ENCODE data around the gene NR2C1.

The NR2C1 gene

DNA sequence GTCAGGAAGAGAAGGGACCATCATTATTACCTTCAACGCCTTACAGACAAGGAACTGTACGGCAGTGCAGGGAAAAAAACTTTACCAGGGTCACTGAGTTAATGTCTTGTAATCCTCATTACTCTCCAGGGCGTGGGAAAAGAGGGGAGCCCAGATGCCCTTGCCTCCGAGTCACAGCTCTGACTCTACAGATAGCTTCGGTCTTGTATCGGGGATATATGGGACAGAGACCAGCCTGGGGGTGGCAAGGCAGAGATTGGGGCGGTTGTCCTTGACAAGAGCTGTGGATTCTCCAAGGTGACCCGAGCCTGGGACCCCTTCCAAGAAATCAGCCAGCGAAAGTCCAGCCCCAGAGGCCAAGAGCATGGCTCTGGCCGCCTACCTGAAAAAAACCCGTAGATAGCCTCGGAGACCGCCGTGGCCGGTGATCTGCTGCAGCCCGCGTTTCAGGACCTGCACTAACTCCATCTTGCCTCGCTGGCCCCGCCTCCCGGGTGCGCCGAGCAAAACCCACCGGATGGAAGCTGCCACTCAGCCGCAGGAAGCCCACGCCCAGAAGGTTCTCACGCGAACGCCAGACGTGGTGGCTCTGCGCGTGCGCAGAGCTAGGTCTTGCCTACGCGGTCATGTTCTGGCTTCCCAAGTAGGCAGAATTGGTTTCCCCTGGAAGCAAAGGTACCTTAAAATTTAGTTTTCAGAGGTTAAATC is 70.1 kb downstream of the NR2C1 start, which contains the start of gene NDUFA12:
TSS of gene NDUFA12 (minus strand) at position 485 of the 708 bp plus-strand sequence. CDS start at position 468, 17 bp downstream.
- TF ChIP-seq, protein P1, sequence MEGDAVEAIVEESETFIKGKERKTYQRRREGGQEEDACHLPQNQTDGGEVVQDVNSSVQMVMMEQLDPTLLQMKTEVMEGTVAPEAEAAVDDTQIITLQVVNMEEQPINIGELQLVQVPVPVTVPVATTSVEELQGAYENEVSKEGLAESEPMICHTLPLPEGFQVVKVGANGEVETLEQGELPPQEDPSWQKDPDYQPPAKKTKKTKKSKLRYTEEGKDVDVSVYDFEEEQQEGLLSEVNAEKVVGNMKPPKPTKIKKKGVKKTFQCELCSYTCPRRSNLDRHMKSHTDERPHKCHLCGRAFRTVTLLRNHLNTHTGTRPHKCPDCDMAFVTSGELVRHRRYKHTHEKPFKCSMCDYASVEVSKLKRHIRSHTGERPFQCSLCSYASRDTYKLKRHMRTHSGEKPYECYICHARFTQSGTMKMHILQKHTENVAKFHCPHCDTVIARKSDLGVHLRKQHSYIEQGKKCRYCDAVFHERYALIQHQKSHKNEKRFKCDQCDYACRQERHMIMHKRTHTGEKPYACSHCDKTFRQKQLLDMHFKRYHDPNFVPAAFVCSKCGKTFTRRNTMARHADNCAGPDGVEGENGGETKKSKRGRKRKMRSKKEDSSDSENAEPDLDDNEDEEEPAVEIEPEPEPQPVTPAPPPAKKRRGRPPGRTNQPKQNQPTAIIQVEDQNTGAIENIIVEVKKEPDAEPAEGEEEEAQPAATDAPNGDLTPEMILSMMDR (IDR thresholded peaks at IDR 0.05; ENCODE audit: insufficient read depth, low read length, poor library complexity, severe bottlenecking), result no peak

GRCh38 chr12:95002754-95003153 is 70.7 kb downstream of the NR2C1 start:
- TF ChIP-seq, protein P1 (IDR thresholded peaks at IDR 0.05; ENCODE audit: insufficient read depth, low read length, poor library complexity, severe bottlenecking), result no peak
- Histone ChIP-seq H3K36me3 (ENCODE audit: control insufficient read depth, insufficient read depth, low read length) (no peaks in the 10 kb centered on the region; the same call in 1 of the 2 replicates), H3K4me3 (replicated peaks; ENCODE audit: low read depth, low read length) (peak overlapping the region; percentile 82), H3K27me3 (replicated peaks; ENCODE audit: control insufficient read depth, insufficient read depth, low read length) (no peaks in the 10 kb centered on the region)
- no peak for DNase-seq (ENCODE audit: extremely low read depth, insufficient read length)

More for the DNA sequence above, 70.1 kb downstream of the NR2C1 start, which contains the start of gene NDUFA12:
- Histone ChIP-seq H3K36me3 (ENCODE audit: control insufficient read depth, insufficient read depth, low read length) (no peaks in the 10 kb centered on the region; the same call in 1 of the 2 replicates), H3K4me3 (replicated peaks; ENCODE audit: low read depth, low read length) (peak within 1 kb of the TSS; percentile 82), H3K27me3 (replicated peaks; ENCODE audit: control insufficient read depth, insufficient read depth, low read length) (no peaks in the 10 kb centered on the region)
- DNase-seq (ENCODE audit: extremely low read depth, insufficient read length), result peak; percentile 97

GRCh38 chr12:94998326-94998725 is 75.1 kb downstream of the NR2C1 start:
- Histone ChIP-seq H3K36me3 (ENCODE audit: control insufficient read depth, insufficient read depth, low read length) (peaks cover 4% of the 10 kb centered on the region; the same call in 1 of the 2 replicates), H3K27me3 (replicated peaks; ENCODE audit: control insufficient read depth, insufficient read depth, low read length) (no peaks in the 10 kb centered on the region), H3K4me3 (replicated peaks; ENCODE audit: low read depth, low read length) (no peak overlapping the region)
- DNase-seq (ENCODE audit: extremely low read depth, insufficient read length), result no peak
- TF ChIP-seq, protein P1 (IDR thresholded peaks at IDR 0.05; ENCODE audit: insufficient read depth, low read length, poor library complexity, severe bottlenecking), result no peak

DNA sequence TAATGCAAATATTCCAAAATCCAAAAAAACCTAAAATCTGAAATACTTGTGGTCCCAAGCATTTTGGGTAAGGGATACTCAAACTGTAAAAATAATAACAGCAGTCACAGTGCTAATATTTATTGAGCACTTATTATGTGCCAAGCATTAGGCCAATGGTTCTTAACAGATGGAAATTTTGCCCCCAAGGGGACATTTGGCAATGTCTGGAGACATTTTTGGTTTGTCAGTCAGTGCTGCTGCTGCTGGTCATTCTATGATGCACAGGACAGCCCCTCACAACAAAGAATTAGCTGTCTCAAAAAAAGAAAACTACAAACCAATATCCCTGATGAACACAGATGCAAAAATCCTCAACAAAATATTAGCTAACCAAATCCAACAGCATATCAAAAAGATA is 75.7 kb downstream of the NR2C1 start:
- DNase-seq (ENCODE audit: extremely low read depth, insufficient read length), result no peak
- Histone ChIP-seq H3K36me3 (ENCODE audit: control insufficient read depth, insufficient read depth, low read length) (peaks cover 4% of the 10 kb centered on the region; the same call in 1 of the 2 replicates), H3K27me3 (replicated peaks; ENCODE audit: control insufficient read depth, insufficient read depth, low read length) (no peaks in the 10 kb centered on the region), H3K4me3 (replicated peaks; ENCODE audit: low read depth, low read length) (no peak overlapping the region)
- TF ChIP-seq, protein P1 (IDR thresholded peaks at IDR 0.05; ENCODE audit: insufficient read depth, low read length, poor library complexity, severe bottlenecking), result no peak

GRCh38 chr12:94997061-94997460 is 76.4 kb downstream of the NR2C1 start:
- Histone ChIP-seq H3K36me3 (ENCODE audit: control insufficient read depth, insufficient read depth, low read length) (peaks cover 4% of the 10 kb centered on the region; the same call in 1 of the 2 replicates), H3K4me3 (replicated peaks; ENCODE audit: low read depth, low read length) (no peak overlapping the region), H3K27me3 (replicated peaks; ENCODE audit: control insufficient read depth, insufficient read depth, low read length) (no peaks in the 10 kb centered on the region)
- TF ChIP-seq, protein P1 (IDR thresholded peaks at IDR 0.05; ENCODE audit: insufficient read depth, low read length, poor library complexity, severe bottlenecking), result no peak
- no peak for DNase-seq (ENCODE audit: extremely low read depth, insufficient read length)
